H9 (cell line): ENCODE data around the gene BLMH. TPM values are rescaled to one million over a fixed set of nuclear protein-coding genes. Genes with fewer than 3 reads are reported as not detected.

Experiments used
- DNase-seq: peaks from one replicate; pipeline ENCODE4 v3.0.0-alpha.2; 2017
- H2AFZ ChIP-seq: one replicate; pipeline ENCODE4 v1.6.1; 2013; ENCODE audit warnings: mild to moderate bottlenecking, low read length, control low read depth, moderate library complexity
- H2AK5ac ChIP-seq: 2 replicates; pipeline ENCODE4 v1.6.1; 2013; ENCODE audit warnings: low read length, control low read depth, mixed read lengths; ENCODE audit not compliant: insufficient read length
- H2BK120ac ChIP-seq: one replicate; pipeline ENCODE4 v1.6.1; 2013; ENCODE audit warnings: low read depth, mild to moderate bottlenecking, low read length, control low read depth, inconsistent platforms; ENCODE audit not compliant: poor library complexity, severe bottlenecking
- H2BK12ac ChIP-seq: 2 replicates; pipeline ENCODE4 v1.6.1; 2013; ENCODE audit warnings: low read length, control low read depth, mixed read lengths, low read depth; ENCODE audit not compliant: insufficient read length
- H2BK15ac ChIP-seq: 2 replicates; pipeline ENCODE4 v1.6.1; 2013; ENCODE audit warnings: low read depth, low read length, control low read depth
- H2BK20ac ChIP-seq: one replicate; pipeline ENCODE4 v1.6.1; 2013; ENCODE audit warnings: low read depth, mild to moderate bottlenecking, low read length, control low read depth, inconsistent platforms; ENCODE audit not compliant: poor library complexity, severe bottlenecking
- H2BK5ac ChIP-seq: 2 replicates; pipeline ENCODE4 v1.6.1; 2013; ENCODE audit warnings: low read length, control low read depth, mixed read lengths; ENCODE audit not compliant: insufficient read length
- H3K14ac ChIP-seq: 2 replicates; pipeline ENCODE4 v1.6.1; 2013; ENCODE audit warnings: low read length, control low read depth; ENCODE audit not compliant: insufficient read depth
- H3K18ac ChIP-seq: 2 replicates; pipeline ENCODE4 v1.6.1; 2013; ENCODE audit warnings: low read depth, mild to moderate bottlenecking, mixed read lengths, low read length, control low read depth; ENCODE audit not compliant: insufficient read length
- H3K23ac ChIP-seq: 2 replicates; pipeline ENCODE4 v1.6.1; 2013; ENCODE audit warnings: low read length, control low read depth, mixed read lengths, low read depth; ENCODE audit not compliant: insufficient read length
- H3K23me2 ChIP-seq: 2 replicates; pipeline ENCODE4 v1.6.1; 2013; ENCODE audit warnings: low read depth, mild to moderate bottlenecking, mixed read lengths, low read length, control low read depth; ENCODE audit not compliant: insufficient read length, poor library complexity, severe bottlenecking
- H3K27ac ChIP-seq: 2 replicates; pipeline ENCODE4 v1.5.1; 2013; ENCODE audit warnings: low read length, control low read depth, mixed read lengths, low read depth; ENCODE audit not compliant: insufficient read length
- H3K27me3 ChIP-seq: 2 replicates; pipeline ENCODE4 v1.6.1; 2013; ENCODE audit warnings: low read length, control low read depth, inconsistent platforms; ENCODE audit not compliant: insufficient read depth
- H3K4ac ChIP-seq: 2 replicates; pipeline ENCODE4 v1.6.1; 2013; ENCODE audit warnings: low read depth, mild to moderate bottlenecking, control low read depth, inconsistent platforms, low read length, moderate library complexity
- H3K4me1 ChIP-seq: 2 replicates; pipeline ENCODE4 v1.6.1; 2013; ENCODE audit warnings: low read length, control low read depth, inconsistent platforms; ENCODE audit not compliant: insufficient read depth
- H3K4me2 ChIP-seq: 2 replicates; pipeline ENCODE4 v1.6.1; 2013; ENCODE audit warnings: low read length, control low read depth, mixed read lengths; ENCODE audit not compliant: insufficient read length, insufficient read depth
- H3K56ac ChIP-seq: 2 replicates; pipeline ENCODE4 v1.6.1; 2013; ENCODE audit warnings: low read depth, mild to moderate bottlenecking, mixed read lengths, low read length, control low read depth; ENCODE audit not compliant: insufficient read length
- H3K79me1 ChIP-seq: 2 replicates; pipeline ENCODE4 v1.6.1; 2013; ENCODE audit warnings: low read depth, mild to moderate bottlenecking, moderate library complexity, low read length, control low read depth, inconsistent platforms; ENCODE audit not compliant: insufficient read depth, poor library complexity, severe bottlenecking
- H3K79me2 ChIP-seq: 2 replicates; pipeline ENCODE4 v1.6.1; 2013; ENCODE audit warnings: low read length, control low read depth, inconsistent platforms; ENCODE audit not compliant: insufficient read depth
- H3K9ac ChIP-seq: 2 replicates; pipeline ENCODE4 v1.6.1; 2013; ENCODE audit warnings: low read length, control low read depth, mixed read lengths; ENCODE audit not compliant: insufficient read length; ENCODE audit errors: extremely low read depth
- H3K9me3 ChIP-seq: one replicate; pipeline ENCODE4 v1.6.1; 2013; ENCODE audit warnings: low read depth, low read length, inconsistent platforms; ENCODE audit not compliant: control insufficient read depth
- H3T11ph ChIP-seq: one replicate; pipeline ENCODE4 v1.6.1; 2013; ENCODE audit warnings: mild to moderate bottlenecking, low read length, control low read depth, inconsistent platforms
- H4K20me1 ChIP-seq: one replicate; pipeline ENCODE4 v1.6.1; 2013; ENCODE audit not compliant: control insufficient read depth, insufficient read length, insufficient read depth
- H4K5ac ChIP-seq: 2 replicates; pipeline ENCODE4 v1.6.1; 2013; ENCODE audit warnings: low read depth, mild to moderate bottlenecking, mixed read lengths, low read length, control low read depth; ENCODE audit not compliant: insufficient read length
- H4K8ac ChIP-seq: replicated peaks from 2 replicates; pipeline ENCODE4 v1.6.1; 2013; ENCODE audit warnings: low read length, control low read depth, mixed read lengths, low read depth; ENCODE audit not compliant: insufficient read length
- H4K91ac ChIP-seq: 2 replicates; pipeline ENCODE4 v1.6.1; 2013; ENCODE audit warnings: low read depth, mild to moderate bottlenecking, moderate library complexity, mixed read lengths, low read length, control low read depth; ENCODE audit not compliant: insufficient read length
- H3K27ac Mint-ChIP-seq, 3 experiments: 2 replicates in 2 of 3; 3 replicates in 1 of 3; pipeline ENCODE4 v1.8.0; 2020 to 2021; ENCODE audit warnings: mixed read lengths in 3 of 3, mild to moderate bottlenecking in 1 of 3, moderate library complexity in 1 of 3
- H3K27me3 Mint-ChIP-seq: 2 replicates; pipeline ENCODE4 v1.8.0; 2021; ENCODE audit warnings: low read depth, mild to moderate bottlenecking, moderate library complexity, mixed read lengths
- H3K36me3 Mint-ChIP-seq, 3 experiments: 2 replicates in 2 of 3; 3 replicates in 1 of 3; pipeline ENCODE4 v1.8.0; 2020 to 2021; ENCODE audit warnings: low read depth in 3 of 3, mixed read lengths in 3 of 3; ENCODE audit not compliant: insufficient read depth in 1 of 3
- H3K4me1 Mint-ChIP-seq, 2 experiments: 2 replicates each; pipeline ENCODE4 v1.8.0; 2020; ENCODE audit warnings: mixed read lengths in 2 of 2
- H3K4me3 Mint-ChIP-seq, 2 experiments: 2 replicates in 1 of 2; 3 replicates in 1 of 2; pipeline ENCODE4 v1.8.0; 2020 to 2021; ENCODE audit warnings: mild to moderate bottlenecking in 2 of 2, mixed read lengths in 2 of 2, moderate library complexity in 1 of 2
- H3K9me3 Mint-ChIP-seq, 2 experiments: 2 replicates in 1 of 2; 3 replicates in 1 of 2; pipeline ENCODE4 v1.8.0; 2020; ENCODE audit warnings: mild to moderate bottlenecking in 2 of 2, mixed read lengths in 2 of 2, moderate library complexity in 1 of 2
- WGBS: extraction: QIAGEN DNeasy Blood & Tissue Kit; methylation state at CpG from one replicate; pipeline ENCODE4 v1.1.7; 2013; ENCODE audit warnings: missing lambda C conversion rate, low lambda C conversion rate, mixed read lengths; ENCODE audit not compliant: insufficient read length; ENCODE audit errors: extremely low coverage; 5-methylcytosine and 5-hydroxymethylcytosine counted together
- total RNA-seq: library from RNA; stranded (reverse); gene quantifications from 2 replicates; pipeline ENCODE4 v1.2.1, GENCODE V29; 2021
- TF ChIP-seq, protein P1 (sequence below): fragments of 200-600 bp; sonication (generic); conservative IDR thresholded peaks from 3 replicates; pipeline ENCODE4 v1.8.0; 2021; ENCODE audit warnings: antibody characterized with exemption, mild to moderate bottlenecking

Gene BLMH
- total RNA-seq, 1 experiment from 2014 or later: 74.7 TPM

DNA sequence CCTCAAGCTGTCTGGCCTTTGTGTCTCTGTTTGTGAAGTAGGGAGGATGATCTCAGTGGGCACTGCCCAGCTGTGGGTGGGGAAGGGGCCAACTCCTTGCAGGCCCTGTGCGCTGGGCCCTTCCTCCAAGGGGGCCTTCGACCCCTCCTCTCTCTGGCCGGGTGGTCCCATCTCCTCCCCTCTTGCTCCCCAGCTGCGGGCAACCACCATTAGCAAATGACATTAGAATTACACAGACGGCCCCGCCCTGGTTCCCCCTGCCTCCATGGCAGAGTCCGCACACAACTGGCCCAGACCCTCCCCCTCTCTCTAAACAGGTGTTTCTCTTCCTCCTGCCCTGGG lies 53.8 kb downstream of the BLMH start:
- Histone ChIP-seq H4K20me1 (no peaks in the 10 kb centered on the region), H3K27ac (no peak overlapping the region), H4K91ac (no peak overlapping the region), H3K56ac (no peak overlapping the region), H2AFZ (no peak overlapping the region), H2AK5ac (no peak overlapping the region), H3K79me1 (no peaks in the 10 kb centered on the region), H3K23ac (no peak overlapping the region), H2BK5ac (no peak overlapping the region), H3K18ac (no peak overlapping the region), H3K9ac (no peak overlapping the region), H2BK15ac (no peak overlapping the region), H3K4ac (no peak overlapping the region), H3K23me2 (peaks cover 5% of the 10 kb centered on the region), H4K8ac (no peak overlapping the region), H2BK120ac (no peak overlapping the region), H2BK20ac (no peak overlapping the region), H3K9me3 (no peaks in the 10 kb centered on the region), H3K79me2 (no peaks in the 10 kb centered on the region), H4K5ac (no peak overlapping the region), H2BK12ac (no peak overlapping the region), H3K27me3 (peaks cover 33% of the 10 kb centered on the region; the same call in 1 of the 2 replicates), H3K14ac (no peak overlapping the region), H3K4me1 (no peaks in the 10 kb centered on the region), H3T11ph (no peak overlapping the region), H3K4me2 (peak overlapping the region; percentile 44)
- peaks cover 69% of the 10 kb centered on the region for H3K27me3 Mint-ChIP-seq
- H3K36me3 Mint-ChIP-seq: peaks cover 0 to 7% (median 7%) of the 10 kb centered on the region in 3 experiments; a peak in 4 of 7 replicates
- no peak overlapping the region for H3K27ac Mint-ChIP-seq
- WGBS: no CpG with 5 or more reads among the region's 7 CpGs
- no peak for DNase-seq
- peaks cover 24 to 25% of the 10 kb centered on the region in 2 experiments for H3K4me1 Mint-ChIP-seq
- H3K4me3 Mint-ChIP-seq: peak overlapping the region; percentile 30 to 78
- peaks cover 9 to 11% of the 10 kb centered on the region in 2 experiments for H3K9me3 Mint-ChIP-seq
- TF ChIP-seq, protein P1, sequence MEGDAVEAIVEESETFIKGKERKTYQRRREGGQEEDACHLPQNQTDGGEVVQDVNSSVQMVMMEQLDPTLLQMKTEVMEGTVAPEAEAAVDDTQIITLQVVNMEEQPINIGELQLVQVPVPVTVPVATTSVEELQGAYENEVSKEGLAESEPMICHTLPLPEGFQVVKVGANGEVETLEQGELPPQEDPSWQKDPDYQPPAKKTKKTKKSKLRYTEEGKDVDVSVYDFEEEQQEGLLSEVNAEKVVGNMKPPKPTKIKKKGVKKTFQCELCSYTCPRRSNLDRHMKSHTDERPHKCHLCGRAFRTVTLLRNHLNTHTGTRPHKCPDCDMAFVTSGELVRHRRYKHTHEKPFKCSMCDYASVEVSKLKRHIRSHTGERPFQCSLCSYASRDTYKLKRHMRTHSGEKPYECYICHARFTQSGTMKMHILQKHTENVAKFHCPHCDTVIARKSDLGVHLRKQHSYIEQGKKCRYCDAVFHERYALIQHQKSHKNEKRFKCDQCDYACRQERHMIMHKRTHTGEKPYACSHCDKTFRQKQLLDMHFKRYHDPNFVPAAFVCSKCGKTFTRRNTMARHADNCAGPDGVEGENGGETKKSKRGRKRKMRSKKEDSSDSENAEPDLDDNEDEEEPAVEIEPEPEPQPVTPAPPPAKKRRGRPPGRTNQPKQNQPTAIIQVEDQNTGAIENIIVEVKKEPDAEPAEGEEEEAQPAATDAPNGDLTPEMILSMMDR: no peak
